ENCODE data around the gene BSN.
A peak's percentile ranks its signal among the peaks of the same experiment; 100 is the strongest.
"Not testable (repeated sequence)": the region's sequence is repeated elsewhere in the genome, so short reads cannot be mapped to it uniquely, and the experiment has no call there.

Gene BSN

GRCh38 chr3:49673715-49674496, 119.6 kb downstream of the BSN start, which contains the start of gene APEH:
TSS of gene APEH (plus strand) at chr3:49674351. CDS start at chr3:49674402, 51 bp downstream.
- peak; percentile 95 for DNase-seq (ENCODE audit: low read depth)

- DNase-seq (ENCODE audit: low read depth), result peak; percentile 11
Measured at GRCh38 chr3:49674497-49674983, 120.3 kb downstream of the BSN start.

- DNase-seq (ENCODE audit: low read depth), result no peak
Measured at GRCh38 chr3:49675912-49676311, 121.6 kb downstream of the BSN start.

- DNase-seq (ENCODE audit: low read depth), result no peak
Measured at GRCh38 chr3:49680493-49681231, 126.4 kb downstream of the BSN start.

- DNase-seq (ENCODE audit: low read depth), result no peak
Measured at GRCh38 chr3:49681232-49681522, 126.9 kb downstream of the BSN start.

- DNase-seq (ENCODE audit: low read depth), result no peak
Measured at GRCh38 chr3:49681543-49681942, 127.3 kb downstream of the BSN start.

- no peak for DNase-seq (ENCODE audit: low read depth)
Measured at GRCh38 chr3:49683162-49683561, 128.9 kb downstream of the BSN start.

GRCh38 chr3:49684453-49684852, 130.2 kb downstream of the BSN start:
- DNase-seq (ENCODE audit: low read depth), result not testable (repeated sequence)

- DNase-seq (ENCODE audit: low read depth), result not testable (repeated sequence)
Measured at GRCh38 chr3:49685103-49685502, 130.8 kb downstream of the BSN start.

GRCh38 chr3:49685846-49686245, 131.6 kb downstream of the BSN start:
- DNase-seq (ENCODE audit: low read depth), result not testable (repeated sequence)

- not testable (repeated sequence) for DNase-seq (ENCODE audit: low read depth)
Measured at GRCh38 chr3:49686346-49686745, 132.1 kb downstream of the BSN start.

- DNase-seq (ENCODE audit: low read depth), result not testable (repeated sequence)
Measured at GRCh38 chr3:49686769-49687423, 132.6 kb downstream of the BSN start.

GRCh38 chr3:49687424-49687795, 133.1 kb downstream of the BSN start:
- DNase-seq (ENCODE audit: low read depth), result not testable (repeated sequence)

GRCh38 chr3:49688338-49689045, 134.2 kb downstream of the BSN start:
- not testable (repeated sequence) for DNase-seq (ENCODE audit: low read depth)

- DNase-seq (ENCODE audit: low read depth), result peak; percentile 90
Measured at GRCh38 chr3:49689046-49689907, 135.0 kb downstream of the BSN start, which contains the start of the genes MST1 and RNF123. TSS of gene MST1 (minus strand) at chr3:49689474. CDS start at chr3:49688691, 783 bp downstream. TSS of gene RNF123 (plus strand) at chr3:49689557. CDS start at chr3:49691166, 1,609 bp downstream.

GRCh38 chr3:49689908-49690624, 135.8 kb downstream of the BSN start:
- not testable (repeated sequence) for DNase-seq (ENCODE audit: low read depth)

- not testable (repeated sequence) for DNase-seq (ENCODE audit: low read depth)
Measured at GRCh38 chr3:49690856-49691255, 136.6 kb downstream of the BSN start.

- DNase-seq (ENCODE audit: low read depth), result not testable (repeated sequence)
Measured at GRCh38 chr3:49691481-49691880, 137.2 kb downstream of the BSN start.

- not testable (repeated sequence) for DNase-seq (ENCODE audit: low read depth)
Measured at GRCh38 chr3:49694409-49695070, 140.3 kb downstream of the BSN start.
